ENCODE data around the gene ADAMTS17.

ADAMTS17 gene

DNA sequence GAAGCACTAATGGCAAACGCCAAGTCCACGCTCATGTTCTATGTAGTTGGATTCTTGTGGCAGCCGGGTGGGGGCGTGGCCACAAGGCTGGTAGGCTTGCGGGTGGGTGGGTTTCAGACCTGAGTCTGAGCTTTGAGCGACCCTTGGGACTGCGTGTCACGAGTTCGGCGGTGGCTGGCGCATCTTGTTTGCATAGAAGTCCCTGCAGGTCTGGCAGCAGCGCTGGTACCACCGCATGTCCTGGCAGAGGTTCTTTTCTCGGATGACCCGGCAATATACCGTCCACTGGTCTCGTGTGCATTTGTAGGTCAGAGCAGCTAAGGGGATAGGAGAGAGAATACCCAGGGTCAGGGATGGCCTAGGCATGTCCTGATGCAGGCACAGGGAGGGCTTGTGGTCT is 367.5 kb downstream of the ADAMTS17 start:
- Histone ChIP-seq H3K4me3 (ENCODE audit: low read depth in 1 of 2, low read length in 2 of 2) (no peak overlapping the region), H3K36me3 (ENCODE audit: insufficient read depth, low read length) (no peaks in the 10 kb centered on the region), H3K27ac (ENCODE audit: low read depth, low read length) (no peak overlapping the region), H3K27me3 (ENCODE audit: control insufficient read depth in 1 of 2, insufficient read depth in 2 of 2, low read length in 2 of 2) (no peaks in the 10 kb centered on the region), H3K9ac (ENCODE audit: low read length) (no peak overlapping the region), H3K9me3 (ENCODE audit: low read length) (no peaks in the 10 kb centered on the region), H3K4me1 (ENCODE audit: insufficient read depth, low read length) (no peaks in the 10 kb centered on the region)

DNA sequence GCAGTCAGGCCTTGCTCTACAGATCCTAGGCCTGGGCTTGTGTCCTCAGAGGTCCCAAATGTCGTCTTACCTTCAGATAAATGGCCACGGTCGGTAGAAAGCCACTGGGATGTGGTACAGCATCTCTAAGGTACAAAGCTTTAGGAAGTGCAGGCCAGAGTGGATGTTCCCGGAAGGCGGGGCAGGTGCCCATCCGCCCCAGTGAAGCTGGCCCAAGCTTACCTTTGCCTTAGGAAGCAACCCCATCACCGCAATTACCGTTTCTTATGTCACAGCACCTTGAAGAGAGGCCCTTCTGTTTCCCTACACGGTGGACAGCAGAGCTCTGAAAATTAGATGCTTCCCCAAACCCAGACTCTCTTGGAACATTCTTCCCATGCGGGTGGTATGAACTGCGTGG is 368.4 kb downstream of the ADAMTS17 start:
- Histone ChIP-seq H3K36me3 (ENCODE audit: insufficient read depth, low read length) (no peaks in the 10 kb centered on the region), H3K27ac (ENCODE audit: low read depth, low read length) (no peak overlapping the region), H3K27me3 (ENCODE audit: control insufficient read depth in 1 of 2, insufficient read depth in 2 of 2, low read length in 2 of 2) (no peaks in the 10 kb centered on the region), H3K9ac (ENCODE audit: low read length) (no peak overlapping the region), H3K4me3 (ENCODE audit: low read depth in 1 of 2, low read length in 2 of 2) (no peak overlapping the region), H3K4me1 (ENCODE audit: insufficient read depth, low read length) (no peaks in the 10 kb centered on the region), H3K9me3 (ENCODE audit: low read length) (no peaks in the 10 kb centered on the region)

DNA sequence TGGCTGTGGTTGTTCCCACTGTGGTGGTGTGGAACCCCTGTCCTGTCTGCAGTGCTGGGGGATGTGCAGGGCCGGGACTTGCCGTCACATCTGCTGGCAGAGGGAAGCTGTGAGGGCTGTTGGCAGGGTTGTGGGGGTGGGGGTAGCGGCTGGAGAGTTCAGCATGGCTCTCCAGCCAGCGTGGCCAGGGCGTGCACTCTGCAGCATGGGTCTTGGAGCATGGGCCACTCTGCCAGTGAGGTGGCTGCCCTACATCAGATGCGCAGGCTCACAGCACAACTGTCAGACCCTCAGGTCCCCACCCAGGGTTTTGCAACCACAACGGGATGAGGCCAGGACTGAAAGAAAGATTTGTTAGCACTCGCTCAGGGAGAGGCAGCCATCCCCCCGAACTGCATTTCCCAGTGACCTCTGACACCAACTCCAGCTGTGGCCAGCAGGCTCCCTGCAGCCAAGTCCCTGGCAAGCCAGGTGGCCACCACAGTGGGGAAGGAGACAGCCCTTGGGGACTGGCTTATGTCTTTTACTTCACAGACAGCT is 370.8 kb downstream of the ADAMTS17 start:
- Histone ChIP-seq H3K36me3 (ENCODE audit: insufficient read depth, low read length) (no peaks in the 10 kb centered on the region), H3K9ac (ENCODE audit: low read length) (no peak overlapping the region), H3K9me3 (ENCODE audit: low read length) (no peaks in the 10 kb centered on the region), H3K4me1 (ENCODE audit: insufficient read depth, low read length) (no peaks in the 10 kb centered on the region), H3K27ac (ENCODE audit: low read depth, low read length) (no peak overlapping the region), H3K27me3 (ENCODE audit: control insufficient read depth in 1 of 2, insufficient read depth in 2 of 2, low read length in 2 of 2) (no peaks in the 10 kb centered on the region), H3K4me3 (ENCODE audit: low read depth in 1 of 2, low read length in 2 of 2) (no peak overlapping the region)

DNA sequence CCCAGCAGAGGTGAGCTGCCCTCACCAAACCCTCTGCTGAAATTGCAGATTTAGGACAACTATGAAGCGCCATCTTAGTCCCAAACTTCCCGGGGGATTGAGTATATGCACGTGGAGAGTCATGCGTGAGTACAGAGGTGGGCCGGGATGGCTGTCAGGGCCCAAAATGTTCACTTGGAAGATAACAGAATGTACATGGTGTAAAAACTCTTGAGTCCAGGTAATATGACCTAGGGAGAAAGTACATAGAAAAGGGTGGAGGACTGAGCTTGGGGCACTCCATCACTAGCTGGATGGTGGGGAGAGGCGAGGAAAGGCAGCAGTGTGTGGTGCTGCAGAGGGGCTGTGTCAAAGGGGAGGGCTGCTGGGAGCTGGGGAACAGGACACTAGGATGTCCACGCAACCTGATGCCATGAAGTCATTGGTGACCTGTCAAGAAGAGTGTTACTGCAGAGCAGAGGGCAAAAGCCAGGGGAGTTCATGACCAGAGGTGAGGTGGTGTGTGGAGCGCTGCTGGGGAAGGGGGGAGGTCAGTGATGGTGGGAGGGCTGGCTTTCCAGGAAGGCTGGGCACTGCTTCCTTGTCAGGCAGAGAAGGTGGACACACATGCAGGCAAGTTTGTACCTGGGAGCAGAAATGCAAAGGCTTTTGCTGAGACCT is 372.4 kb downstream of the ADAMTS17 start:
- Histone ChIP-seq H3K4me1 (ENCODE audit: insufficient read depth, low read length) (no peaks in the 10 kb centered on the region), H3K9me3 (ENCODE audit: low read length) (no peaks in the 10 kb centered on the region), H3K27me3 (ENCODE audit: control insufficient read depth in 1 of 2, insufficient read depth in 2 of 2, low read length in 2 of 2) (no peaks in the 10 kb centered on the region), H3K4me3 (ENCODE audit: low read depth in 1 of 2, low read length in 2 of 2) (no peak overlapping the region), H3K36me3 (ENCODE audit: insufficient read depth, low read length) (no peaks in the 10 kb centered on the region), H3K9ac (ENCODE audit: low read length) (no peak overlapping the region), H3K27ac (ENCODE audit: low read depth, low read length) (no peak overlapping the region)

- H3K4me3 ChIP-seq (ENCODE audit: low read depth in 1 of 2, low read length in 2 of 2): no peak overlapping the region
- no peaks in the 10 kb centered on the region for H3K4me1 ChIP-seq (ENCODE audit: insufficient read depth, low read length)
- no peaks in the 10 kb centered on the region for H3K27me3 ChIP-seq (ENCODE audit: control insufficient read depth in 1 of 2, insufficient read depth in 2 of 2, low read length in 2 of 2)
- H3K9me3 ChIP-seq (ENCODE audit: low read length): no peaks in the 10 kb centered on the region
- no peak overlapping the region for H3K9ac ChIP-seq (ENCODE audit: low read length)
- no peaks in the 10 kb centered on the region for H3K36me3 ChIP-seq (ENCODE audit: insufficient read depth, low read length)
- H3K27ac ChIP-seq (ENCODE audit: low read depth, low read length): no peak overlapping the region
Measured at GRCh38 chr15:99967841-99968371, 373.9 kb downstream of the ADAMTS17 start.

DNA sequence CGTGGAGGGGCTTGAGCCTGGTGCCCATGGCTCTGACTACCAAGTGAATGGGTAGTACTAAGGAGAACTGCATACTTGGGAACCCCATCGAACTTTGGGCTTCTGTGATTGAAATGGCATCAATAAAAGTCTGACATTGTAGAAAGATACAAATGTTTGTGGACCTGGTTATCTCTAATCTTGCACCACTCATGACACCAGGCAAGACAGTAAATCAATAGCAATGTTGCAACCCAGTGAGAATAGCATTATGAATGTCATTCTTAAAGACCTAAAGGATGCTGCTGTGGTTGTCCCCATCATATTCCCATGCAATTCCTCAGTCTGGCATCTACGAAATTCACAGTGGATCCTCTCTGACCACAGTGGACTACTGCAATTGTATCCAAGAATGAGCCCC is 375.0 kb downstream of the ADAMTS17 start:
- Histone ChIP-seq H3K9ac (ENCODE audit: low read length) (no peak overlapping the region), H3K9me3 (ENCODE audit: low read length) (no peaks in the 10 kb centered on the region), H3K36me3 (ENCODE audit: insufficient read depth, low read length) (no peaks in the 10 kb centered on the region), H3K27ac (ENCODE audit: low read depth, low read length) (no peak overlapping the region), H3K4me3 (ENCODE audit: low read depth in 1 of 2, low read length in 2 of 2) (no peak overlapping the region), H3K4me1 (ENCODE audit: insufficient read depth, low read length) (no peaks in the 10 kb centered on the region), H3K27me3 (ENCODE audit: control insufficient read depth in 1 of 2, insufficient read depth in 2 of 2, low read length in 2 of 2) (no peaks in the 10 kb centered on the region)

DNA sequence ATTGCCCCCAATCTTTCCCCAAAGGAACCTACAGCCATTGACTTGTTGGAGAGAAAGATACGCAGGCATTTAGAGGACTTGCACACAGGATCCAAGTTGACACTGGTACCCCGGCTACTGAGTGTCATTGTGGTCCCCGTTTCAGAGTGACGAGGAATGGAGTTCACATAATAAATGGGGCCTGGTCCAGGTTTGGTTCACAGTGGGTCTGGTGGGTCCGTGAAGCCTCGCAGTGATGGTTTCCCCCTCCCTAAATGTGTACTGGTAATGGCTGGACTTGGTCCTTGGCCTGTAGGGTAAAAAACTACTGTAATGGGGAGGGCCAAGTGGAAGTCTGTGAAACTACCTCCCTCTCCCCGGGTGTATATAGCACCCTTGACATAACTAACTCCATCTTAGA is 376.4 kb downstream of the ADAMTS17 start:
- Histone ChIP-seq H3K27ac (ENCODE audit: low read depth, low read length) (no peak overlapping the region), H3K9ac (ENCODE audit: low read length) (no peak overlapping the region), H3K4me3 (ENCODE audit: low read depth in 1 of 2, low read length in 2 of 2) (no peak overlapping the region), H3K27me3 (ENCODE audit: control insufficient read depth in 1 of 2, insufficient read depth in 2 of 2, low read length in 2 of 2) (no peaks in the 10 kb centered on the region), H3K4me1 (ENCODE audit: insufficient read depth, low read length) (no peaks in the 10 kb centered on the region), H3K9me3 (ENCODE audit: low read length) (no peaks in the 10 kb centered on the region), H3K36me3 (ENCODE audit: insufficient read depth, low read length) (no peaks in the 10 kb centered on the region)

- Histone ChIP-seq H3K4me1 (ENCODE audit: insufficient read depth, low read length) (no peaks in the 10 kb centered on the region), H3K27ac (ENCODE audit: low read depth, low read length) (no peak overlapping the region), H3K27me3 (ENCODE audit: control insufficient read depth in 1 of 2, insufficient read depth in 2 of 2, low read length in 2 of 2) (no peaks in the 10 kb centered on the region), H3K4me3 (ENCODE audit: low read depth in 1 of 2, low read length in 2 of 2) (no peak overlapping the region), H3K9me3 (ENCODE audit: low read length) (no peaks in the 10 kb centered on the region), H3K9ac (ENCODE audit: low read length) (no peak overlapping the region), H3K36me3 (ENCODE audit: insufficient read depth, low read length) (no peaks in the 10 kb centered on the region)
Measured at GRCh38 chr15:99963976-99964375, 377.8 kb downstream of the ADAMTS17 start.

DNA sequence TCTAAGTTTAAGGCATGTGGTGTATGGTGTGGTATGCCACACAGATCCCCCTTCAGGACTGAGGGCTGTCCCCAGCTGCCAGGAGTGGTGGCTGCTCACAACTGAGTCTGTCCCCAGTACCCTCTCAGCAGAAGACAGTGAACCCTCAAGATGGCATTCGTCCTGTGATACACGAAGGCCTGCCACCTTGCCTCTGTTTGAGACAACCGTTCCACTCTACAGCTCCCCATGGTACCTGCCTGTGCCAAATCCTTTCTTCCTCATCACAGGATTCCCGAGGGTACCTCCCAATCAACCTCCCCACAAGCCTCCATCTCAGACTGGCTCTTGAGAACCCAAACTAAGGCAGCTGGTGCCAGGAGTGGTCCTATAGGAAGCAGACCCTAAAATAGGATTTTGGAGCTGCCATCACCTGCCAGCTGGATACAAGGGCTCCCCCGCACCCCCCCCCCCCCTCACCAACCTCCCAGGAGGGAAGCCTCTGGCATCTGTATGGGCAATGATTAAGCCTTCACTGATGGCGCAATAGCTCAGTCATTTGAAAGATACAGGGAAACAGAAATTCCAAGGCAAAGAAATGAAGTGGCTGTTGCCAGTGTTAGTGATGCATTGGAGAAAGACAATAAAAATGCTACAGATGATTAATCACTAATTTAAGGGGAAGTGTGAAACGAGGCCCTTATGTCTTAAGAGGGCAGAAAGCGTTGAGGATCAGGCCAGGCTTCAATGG is 378.5 kb downstream of the ADAMTS17 start:
- no peaks in the 10 kb centered on the region for H3K9me3 ChIP-seq (ENCODE audit: low read length)
- H3K27ac ChIP-seq (ENCODE audit: low read depth, low read length): no peak overlapping the region
- no peaks in the 10 kb centered on the region for H3K27me3 ChIP-seq (ENCODE audit: control insufficient read depth in 1 of 2, insufficient read depth in 2 of 2, low read length in 2 of 2)
- H3K9ac ChIP-seq (ENCODE audit: low read length): no peak overlapping the region
- no peaks in the 10 kb centered on the region for H3K4me1 ChIP-seq (ENCODE audit: insufficient read depth, low read length)
- no peak overlapping the region for H3K4me3 ChIP-seq (ENCODE audit: low read depth in 1 of 2, low read length in 2 of 2)
- no peaks in the 10 kb centered on the region for H3K36me3 ChIP-seq (ENCODE audit: insufficient read depth, low read length)

DNA sequence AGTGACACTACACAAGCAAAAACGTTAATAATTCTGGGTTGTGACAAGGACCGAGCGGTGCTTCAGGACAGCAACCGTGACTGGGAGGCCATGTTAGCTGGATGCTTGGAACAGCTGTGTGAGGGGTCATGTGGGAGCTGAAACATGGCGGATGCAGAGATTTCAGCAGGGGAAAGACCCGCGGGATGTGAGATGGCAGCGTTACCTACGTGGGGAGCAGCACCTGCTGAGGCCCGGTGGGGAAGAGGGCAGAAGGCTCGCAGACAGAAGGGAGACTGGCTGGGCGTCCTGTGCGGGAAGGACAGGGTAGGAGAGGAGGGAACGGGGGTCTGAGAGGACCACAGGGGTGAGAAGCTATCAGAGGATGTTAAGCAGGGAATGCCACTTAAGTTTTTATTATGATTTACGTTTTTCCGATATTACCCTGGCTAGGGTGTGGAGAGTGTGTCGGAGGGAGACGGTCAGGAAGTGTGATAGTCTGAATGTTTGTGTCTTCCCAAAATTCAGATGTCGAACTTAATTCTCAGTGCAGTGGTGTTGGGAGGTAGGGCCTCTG is 379.7 kb downstream of the ADAMTS17 start:
- H3K4me3 ChIP-seq (ENCODE audit: low read depth in 1 of 2, low read length in 2 of 2): no peak overlapping the region
- no peak overlapping the region for H3K9ac ChIP-seq (ENCODE audit: low read length)
- H3K27me3 ChIP-seq (ENCODE audit: control insufficient read depth in 1 of 2, insufficient read depth in 2 of 2, low read length in 2 of 2): no peaks in the 10 kb centered on the region
- H3K9me3 ChIP-seq (ENCODE audit: low read length): no peaks in the 10 kb centered on the region
- H3K36me3 ChIP-seq (ENCODE audit: insufficient read depth, low read length): no peaks in the 10 kb centered on the region
- no peak overlapping the region for H3K27ac ChIP-seq (ENCODE audit: low read depth, low read length)
- H3K4me1 ChIP-seq (ENCODE audit: insufficient read depth, low read length): no peaks in the 10 kb centered on the region

DNA sequence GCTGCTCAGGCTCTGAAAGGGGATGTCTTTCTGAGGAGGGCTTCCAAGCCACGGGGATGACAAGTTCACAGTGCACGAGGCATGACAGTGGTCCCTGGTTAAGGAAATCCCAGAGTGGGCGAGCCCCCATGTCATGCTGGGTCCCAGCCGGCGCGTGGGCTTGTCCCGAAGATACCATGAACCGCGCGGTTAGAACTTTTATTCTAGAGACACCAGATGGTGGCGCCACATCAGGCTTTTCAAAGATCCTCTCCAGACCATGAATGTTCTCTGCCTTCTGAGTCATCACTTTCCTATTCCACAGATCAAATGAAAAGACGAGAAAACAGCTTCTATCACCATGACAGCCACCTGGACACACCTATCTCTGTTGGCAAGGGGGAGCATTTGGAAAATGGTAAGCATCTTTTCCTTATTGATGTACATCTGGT is 380.7 kb downstream of the ADAMTS17 start:
- no peaks in the 10 kb centered on the region for H3K36me3 ChIP-seq (ENCODE audit: insufficient read depth, low read length)

More for the DNA sequence above, 380.7 kb downstream of the ADAMTS17 start:
- no peak overlapping the region for H3K4me3 ChIP-seq (ENCODE audit: low read depth in 1 of 2, low read length in 2 of 2)
- H3K9ac ChIP-seq (ENCODE audit: low read length): no peak overlapping the region
- H3K9me3 ChIP-seq (ENCODE audit: low read length): no peaks in the 10 kb centered on the region
- H3K4me1 ChIP-seq (ENCODE audit: insufficient read depth, low read length): no peaks in the 10 kb centered on the region
- no peak overlapping the region for H3K27ac ChIP-seq (ENCODE audit: low read depth, low read length)
- H3K27me3 ChIP-seq (ENCODE audit: control insufficient read depth in 1 of 2, insufficient read depth in 2 of 2, low read length in 2 of 2): no peaks in the 10 kb centered on the region
